HG02981 (cell line): ENCODE measurements around the gene EGR1.

Experiments
- ATAC-seq: cut with Tn5 transposase; IDR thresholded peaks from one replicate; pipeline ENCODE4 v1.9.1; 2021; ENCODE audit warnings: mild to moderate bottlenecking, moderate library complexity; ENCODE audit not compliant: unreplicated experiment

The EGR1 gene

GRCh38 chr5:138465261-138466124, at the start of gene EGR1:
Gene EGR1 (plus strand): TSS chr5:138465479. CDS start chr5:138465762, 283 bp downstream.
- peak; percentile 51 for ATAC-seq

- no peak for ATAC-seq
Observed at GRCh38 chr5:138418444-138418843, 46.8 kb upstream of the EGR1 start.

- no peak for ATAC-seq
Observed at GRCh38 chr5:138425079-138425478, 40.2 kb upstream of the EGR1 start.

- no peak for ATAC-seq
Observed at GRCh38 chr5:138435943-138436342, 29.3 kb upstream of the EGR1 start.

GRCh38 chr5:138438003-138438723, 27.1 kb upstream of the EGR1 start:
- ATAC-seq: no peak

GRCh38 chr5:138438724-138439476, 26.4 kb upstream of the EGR1 start, which contains the start of gene REEP2:
Gene REEP2 (plus strand): TSS chr5:138439057. CDS start chr5:138439209, 152 bp downstream.
- ATAC-seq: peak; percentile 76

- ATAC-seq: no peak
Observed at GRCh38 chr5:138439477-138440158, 25.7 kb upstream of the EGR1 start.

- no peak for ATAC-seq
Observed at GRCh38 chr5:138440159-138441073, 24.9 kb upstream of the EGR1 start.

GRCh38 chr5:138441221-138441620, 24.1 kb upstream of the EGR1 start:
- ATAC-seq: no peak

- ATAC-seq: no peak
Observed at GRCh38 chr5:138444078-138444773, 21.1 kb upstream of the EGR1 start.

GRCh38 chr5:138444774-138445546, 20.3 kb upstream of the EGR1 start:
- ATAC-seq: no peak

GRCh38 chr5:138445547-138446271, 19.6 kb upstream of the EGR1 start:
- no peak for ATAC-seq

- ATAC-seq: no peak
Observed at GRCh38 chr5:138448070-138448469, 17.2 kb upstream of the EGR1 start.

- ATAC-seq: no peak
Observed at GRCh38 chr5:138448481-138449398, 16.5 kb upstream of the EGR1 start.

- peak; percentile 86 for ATAC-seq
Observed at GRCh38 chr5:138449501-138450239, 15.6 kb upstream of the EGR1 start.

- no peak for ATAC-seq
Observed at GRCh38 chr5:138450971-138451370, 14.3 kb upstream of the EGR1 start.
